Esophagus muscularis mucosa (tissue), 4 donors: Measurements from ENCODE around the gene SLC25A23. TPM values are rescaled to one million over a fixed set of nuclear protein-coding genes. Genes with fewer than 3 reads are reported as not detected.

Source experiments
- DNase-seq: peaks from one replicate; pipeline ENCODE4 v3.0.0-alpha.2; 2017; ENCODE audit errors: extremely low spot score
- H3K27ac ChIP-seq, 4 donors: fragments of 200-600 bp; sonication (generic); replicated peaks in 1 of 4; 1 replicate in 3 of 4; 2 replicates in 1 of 4; pipeline ENCODE4 v1.5.1; 2016 to 2019; ENCODE audit warnings: mild to moderate bottlenecking in 1 of 4
- H3K27me3 ChIP-seq, 4 donors: fragments of 200-600 bp; sonication (generic); one replicate each; pipeline versions ENCODE4 v1.5.1 to v1.6.0; 2016 to 2019
- H3K36me3 ChIP-seq, 4 donors: fragments of 200-600 bp; sonication (generic); one replicate each; pipeline ENCODE4 v1.5.1; 2016 to 2019
- H3K4me1 ChIP-seq, 4 donors: fragments of 200-600 bp; sonication (generic); one replicate each; pipeline ENCODE4 v1.5.1; 2016 to 2019
- H3K4me3 ChIP-seq, 4 donors: fragments of 200-600 bp; sonication (generic); 1 replicate in 2 of 4; 2 replicates in 2 of 4; pipeline ENCODE4 v1.5.1; 2016 to 2019; ENCODE audit warnings: mild to moderate bottlenecking in 4 of 4, moderate library complexity in 1 of 4
- H3K9me3 ChIP-seq, 4 donors: fragments of 200-600 bp; sonication (generic); 1 replicate in 3 of 4; 2 replicates in 1 of 4; pipeline ENCODE4 v1.5.1; 2016 to 2019
- CTCF ChIP-seq, 3 experiments: fragments of 200-600 bp in 2 of 3; fragments of 450-650 bp in 1 of 3; sonication (generic) in 2 of 3; IDR thresholded peaks; one replicate each; pipeline ENCODE4 v1.5.1; 2017 to 2019; ENCODE audit warnings: antibody characterized with exemption in 3 of 3, mild to moderate bottlenecking in 2 of 3, moderate library complexity in 1 of 3
- EP300 ChIP-seq: sonication (generic); formaldehyde crosslinking; IDR thresholded peaks from one replicate; pipeline ENCODE4 v1.6.1; 2017; ENCODE audit warnings: antibody characterized with exemption
- POLR2A ChIP-seq: fragments of 450-650 bp; IDR thresholded peaks from one replicate; pipeline ENCODE4 v1.6.1; 2017; ENCODE audit warnings: antibody characterized with exemption, moderate library complexity, mild to moderate bottlenecking, low read depth
- POLR2AphosphoS5 ChIP-seq, 2 donors: sonication (generic); formaldehyde crosslinking; IDR thresholded peaks; one replicate each; pipeline ENCODE4 v1.6.1; 2017; ENCODE audit warnings: antibody characterized with exemption in 2 of 2
- WGBS: methylation state at CpG from one replicate; pipeline ENCODE4 v1.1.5; 2018; 5-methylcytosine and 5-hydroxymethylcytosine counted together
- intact Hi-C: fragments of 100-400 bp; cut with DNase I; formaldehyde crosslinking; loops from one replicate; pipeline ENCODE4 v1.15.1; 2023
- total RNA-seq, 4 donors: library from RNA; depleted of rRNA; stranded (reverse); fragments of >200 nt; gene quantifications; one replicate each; pipeline versions ENCODE4 v1.1.0 to v1.2.1, GENCODE V29; 2016

The SLC25A23 gene
- total RNA-seq, 4 donors from 2014 or later, result 215 to 412 (median 315) TPM

DNA sequence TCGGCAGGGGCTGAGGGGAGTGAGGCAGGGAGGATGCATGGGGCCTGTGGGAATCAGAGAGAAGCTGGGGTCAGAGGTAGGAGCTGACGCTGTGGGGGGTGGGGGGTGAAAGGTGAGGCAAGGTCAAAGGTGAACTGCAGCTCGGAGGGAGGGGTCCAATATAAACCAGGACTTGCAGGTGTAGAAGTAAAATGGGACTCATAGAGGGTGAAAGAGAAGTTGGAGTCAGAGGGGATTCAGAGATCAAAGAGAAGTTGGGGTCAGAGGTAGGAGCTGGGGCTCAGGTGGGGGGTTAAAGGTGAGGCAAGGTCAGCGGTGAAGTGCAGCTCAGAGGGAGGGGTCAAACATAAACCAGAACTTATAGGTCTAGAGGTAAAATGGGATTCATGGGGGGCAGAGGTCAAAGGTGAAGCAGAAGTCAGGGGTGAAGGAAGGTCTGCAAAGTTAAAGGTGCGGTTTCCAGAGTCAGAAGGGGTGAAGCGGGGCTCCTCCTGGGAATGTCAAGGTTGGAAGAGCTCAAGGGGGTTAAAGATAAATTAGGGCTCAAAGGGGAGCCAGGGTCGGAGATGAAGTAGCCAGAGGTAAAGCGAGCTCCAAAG, 34.9 kb upstream of the SLC25A23 start:
- Histone ChIP-seq H3K27ac (no peak overlapping the region), H3K9me3 (peaks cover 0 to 13% (median 9%) of the 10 kb centered on the region in 4 donors), H3K27me3 (peaks cover 0 to 47% (median 2%) of the 10 kb centered on the region in 4 donors), H3K4me3 (no peak overlapping the region), H3K36me3 (no peaks in the 10 kb centered on the region), H3K4me1 (no peaks in the 10 kb centered on the region)
- intact Hi-C loops, result no loop called here
- TF ChIP-seq CTCF (IDR thresholded peaks at IDR 0.05), result no peak
- no peak for DNase-seq
- 88% methylated on average over 8 of the region's 8 CpGs for WGBS

DNA sequence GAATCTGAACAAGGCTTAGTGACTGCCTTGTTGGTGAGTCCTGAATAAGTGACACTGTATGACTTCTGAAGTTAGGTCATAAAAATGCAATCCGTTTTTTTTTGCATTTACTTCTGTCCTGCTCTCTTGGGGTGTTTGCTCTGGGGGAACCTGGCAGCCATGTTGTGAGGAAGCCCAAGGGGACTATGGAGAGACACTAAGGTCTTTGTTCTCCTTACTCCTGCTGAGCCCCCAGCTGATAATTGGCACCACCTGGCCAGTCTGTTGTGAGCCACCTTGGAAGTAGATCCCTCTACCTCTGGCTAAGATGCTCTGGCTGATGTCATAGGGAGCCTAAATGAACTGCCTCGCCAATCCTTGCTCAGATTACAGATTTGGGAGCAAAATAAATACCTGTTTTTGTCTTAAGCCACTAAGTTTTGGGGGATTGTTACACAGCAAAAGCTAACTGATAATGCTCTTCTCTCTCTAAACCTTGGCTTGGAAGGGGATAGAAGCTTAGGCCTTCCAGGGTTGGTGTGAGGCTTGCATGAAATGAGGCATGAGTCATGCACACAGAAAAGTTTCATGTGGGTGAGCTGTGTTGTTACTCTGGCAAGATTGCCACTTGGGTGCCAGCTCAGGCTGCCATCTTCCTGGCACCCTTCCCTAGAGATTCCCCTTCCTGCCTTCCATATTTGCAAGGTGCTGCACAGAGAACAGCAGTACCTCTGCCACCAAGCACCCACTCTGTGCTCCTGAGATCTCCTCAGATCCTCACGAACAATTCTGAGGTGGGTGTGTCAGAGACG, 32.4 kb upstream of the SLC25A23 start:
- Histone ChIP-seq H3K4me1 (no peaks in the 10 kb centered on the region), H3K27ac (no peak overlapping the region), H3K36me3 (no peaks in the 10 kb centered on the region), H3K4me3 (no peak overlapping the region), H3K9me3 (peaks cover 0 to 13% (median 9%) of the 10 kb centered on the region in 4 donors), H3K27me3 (peaks cover 0 to 42% (median 0%) of the 10 kb centered on the region in 4 donors)
- WGBS, result 91% methylated on average over 4 of the region's 4 CpGs
- no peak for DNase-seq
- intact Hi-C loops, result no loop called here
- TF ChIP-seq CTCF (IDR thresholded peaks at IDR 0.05) (no peak), POLR2AphosphoS5 (IDR thresholded peaks at IDR 0.05) (no peak), EP300 (no peak), POLR2A (no peak)

- no peaks in the 10 kb centered on the region for H3K4me1 ChIP-seq
- intact Hi-C loops, result no loop called here
- no peak overlapping the region for H3K4me3 ChIP-seq
- no peak overlapping the region for H3K27ac ChIP-seq
- H3K9me3 ChIP-seq, result peaks cover 0 to 13% (median 9%) of the 10 kb centered on the region in 4 donors
- peaks cover 0 to 50% (median 0%) of the 10 kb centered on the region in 4 donors for H3K27me3 ChIP-seq
- no peak for DNase-seq
- no peaks in the 10 kb centered on the region for H3K36me3 ChIP-seq
- whole genome bisulfite sequencing, result 54% methylated on average over 2 of the region's 2 CpGs
- no peak for TF ChIP-seq CTCF (IDR thresholded peaks at IDR 0.05)
- no peak for TF ChIP-seq POLR2AphosphoS5 (IDR thresholded peaks at IDR 0.05)
- TF ChIP-seq EP300, result no peak
- TF ChIP-seq POLR2A, result no peak
These were observed 30.5 kb upstream of the SLC25A23 start for GRCh38 chr19:6490134-6490533.

DNA sequence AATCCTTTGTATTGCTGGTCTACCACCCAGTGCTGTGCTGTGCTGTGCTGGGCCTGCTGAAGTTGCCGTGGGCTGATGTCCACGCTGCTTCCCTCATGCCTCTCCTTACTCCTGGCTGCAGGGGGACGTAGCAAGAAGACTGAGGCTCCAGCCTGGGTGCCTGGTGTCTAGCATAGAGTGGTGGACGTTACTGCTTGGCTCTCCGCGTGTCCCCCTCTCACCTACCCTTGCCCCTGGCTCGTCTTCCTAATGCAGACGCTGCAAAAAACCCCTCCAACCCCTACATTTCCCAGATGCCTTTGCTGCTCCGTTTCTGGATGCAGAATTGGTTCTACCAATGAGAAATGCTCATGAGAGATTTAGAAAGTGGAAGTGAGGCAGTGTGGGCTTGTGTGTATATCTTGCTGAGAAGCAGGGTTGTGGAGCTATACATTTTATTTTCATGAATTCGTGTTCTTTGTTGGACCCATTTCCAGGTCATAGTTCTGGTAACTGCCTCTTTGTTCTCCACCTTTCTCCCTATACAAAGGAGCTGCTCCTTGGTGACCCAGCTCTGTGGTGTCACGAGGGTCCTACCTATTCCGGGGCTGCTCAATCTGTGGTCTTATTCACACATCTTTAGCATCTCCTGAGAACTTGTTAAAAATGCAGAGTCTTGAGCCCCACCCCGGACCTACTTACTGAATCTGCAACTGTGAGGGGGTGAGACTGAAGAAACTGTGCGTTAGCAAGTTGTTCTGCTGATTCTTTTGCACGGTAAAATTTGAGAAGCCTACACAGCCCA, 29.9 kb upstream of the SLC25A23 start:
- Histone ChIP-seq H3K27ac (no peak overlapping the region), H3K36me3 (no peaks in the 10 kb centered on the region), H3K4me1 (no peaks in the 10 kb centered on the region), H3K9me3 (peaks cover 0 to 13% (median 9%) of the 10 kb centered on the region in 4 donors), H3K27me3 (peaks cover 0 to 50% (median 0%) of the 10 kb centered on the region in 4 donors), H3K4me3 (no peak overlapping the region)
- intact Hi-C loops, result no loop called here
- TF ChIP-seq POLR2A, result no peak
- no peak for TF ChIP-seq CTCF (IDR thresholded peaks at IDR 0.05)
- no peak for TF ChIP-seq EP300
- TF ChIP-seq POLR2AphosphoS5 (IDR thresholded peaks at IDR 0.05), result no peak
- no peak for DNase-seq
- 51% methylated on average over 14 of the region's 15 CpGs for WGBS
